Choroid plexus epithelial cell (primary cell): ENCODE data around the gene IL4I1.

ENCODE experiments used
- DNase-seq: peaks from one replicate; pipeline ENCODE4 v3.0.0-alpha.2; 2010; ENCODE audit warnings: low read depth
- H3K4me3 ChIP-seq: 2 replicates; pipeline ENCODE4 v1.5.1; 2011; ENCODE audit warnings: low read depth, mild to moderate bottlenecking, control low read depth, low read length, moderate library complexity
- CTCF ChIP-seq: conservative IDR thresholded peaks from 2 replicates; pipeline ENCODE4 v1.5.1; 2011; ENCODE audit warnings: low read depth, mild to moderate bottlenecking, control low read depth, inconsistent platforms, low read length, moderate library complexity

Gene IL4I1

GRCh38 chr19:49846408-49846807, 50.3 kb downstream of the IL4I1 start:
- H3K4me3 ChIP-seq = no peak overlapping the region
- TF ChIP-seq CTCF = no peak
- DNase-seq = no peak

DNA sequence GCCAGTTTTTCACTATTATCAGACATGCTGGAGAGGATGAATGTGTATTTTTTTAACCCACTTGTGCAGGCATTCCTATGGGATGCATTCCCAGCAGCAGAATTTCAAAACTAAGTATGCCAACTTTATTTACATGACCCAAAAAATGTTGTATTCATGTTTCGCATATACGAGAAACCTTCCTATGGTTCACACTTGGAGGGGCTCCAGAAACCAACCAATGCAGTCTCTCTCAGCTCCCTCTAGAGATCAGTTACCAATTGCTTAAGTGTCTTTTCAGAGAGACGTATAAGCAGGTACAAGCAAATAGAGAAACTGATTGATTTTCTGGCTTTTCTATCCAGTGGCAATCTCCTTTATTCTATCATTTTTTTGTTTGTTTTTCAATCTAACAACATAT, 51.3 kb downstream of the IL4I1 start:
- H3K4me3 ChIP-seq = no peak overlapping the region
- TF ChIP-seq CTCF = peak; percentile 44
- peak; percentile 59 for DNase-seq

GRCh38 chr19:49844138-49845095, 52.3 kb downstream of the IL4I1 start:
- H3K4me3 ChIP-seq = no peak overlapping the region
- no peak for DNase-seq
- no peak for TF ChIP-seq CTCF

DNA sequence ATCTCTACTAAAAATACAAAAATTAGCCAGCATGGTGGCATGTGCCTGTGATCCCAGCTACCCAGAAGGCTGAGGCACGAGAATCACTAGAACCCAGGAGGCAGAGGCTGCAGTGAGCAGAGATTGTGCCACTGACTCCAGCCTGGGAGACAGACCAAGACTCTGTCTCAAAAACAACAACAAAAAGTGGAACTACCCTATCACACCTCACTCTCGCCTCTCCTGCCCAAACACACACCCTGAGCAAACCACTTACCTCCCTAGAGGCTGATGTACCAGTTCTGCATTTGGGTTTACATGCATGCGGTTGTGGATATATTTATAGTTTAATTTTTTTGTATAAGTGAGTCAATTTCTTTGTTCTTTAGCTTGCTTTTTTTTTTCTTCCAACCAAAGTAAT, 53.4 kb downstream of the IL4I1 start:
- H3K4me3 ChIP-seq = no peak overlapping the region
- DNase-seq = no peak
- no peak for TF ChIP-seq CTCF

- DNase-seq = no peak
- no peak overlapping the region for H3K4me3 ChIP-seq
- no peak for TF ChIP-seq CTCF
These were observed 55.9 kb downstream of the IL4I1 start for GRCh38 chr19:49840736-49841249.

DNA sequence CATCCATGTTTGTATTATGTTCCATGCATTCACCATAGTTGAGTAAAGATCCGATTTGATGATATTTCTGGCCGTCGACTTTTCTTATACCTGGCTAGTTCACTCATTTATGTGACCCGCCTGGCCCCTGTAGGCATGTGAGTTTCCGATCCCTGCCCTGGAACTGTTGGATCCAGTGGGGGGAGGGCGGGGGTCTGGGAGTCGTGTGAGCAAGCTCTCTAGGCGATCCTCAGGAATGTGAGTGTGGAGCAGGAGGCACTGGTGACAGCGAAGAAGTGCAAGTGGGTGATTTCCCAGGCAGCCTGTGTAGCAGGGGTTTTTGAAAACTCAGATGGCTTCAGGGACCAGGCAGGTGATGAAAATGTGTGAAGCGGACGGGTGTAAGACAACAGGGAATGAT, 56.4 kb downstream of the IL4I1 start:
- no peak for TF ChIP-seq CTCF
- no peak for DNase-seq
- no peak overlapping the region for H3K4me3 ChIP-seq
